GM11168 (cell line): ENCODE measurements around the gene ASB6.

Source experiments
- in situ Hi-C: fragments of 300-500 bp; cut with MboI; formaldehyde crosslinking; loops from one replicate; pipeline ENCODE4 v1.12.0; 2022; ENCODE audit warnings: low sequenced_read_pairs; ENCODE audit not compliant: unreplicated experiment

Gene ASB6

GRCh38 chr9:129594632-129595031 is 47.3 kb downstream of the ASB6 start:
- in situ Hi-C loops: loop anchor here (10.0 kb wide), 1 partner anchor 420 kb away; the partner anchor contains the start of gene IER5L

GRCh38 chr9:129592790-129593189 is 49.2 kb downstream of the ASB6 start:
- in situ Hi-C loops: loop anchor here (10.0 kb wide), 1 partner anchor 418 kb away; the partner anchor contains the start of gene IER5L

GRCh38 chr9:129591916-129592315 is 50.0 kb downstream of the ASB6 start:
- in situ Hi-C loops: loop anchor here (10.0 kb wide), 1 partner anchor 417 kb away; the partner anchor contains the start of gene IER5L

GRCh38 chr9:129590466-129590865 is 51.5 kb downstream of the ASB6 start:
- in situ Hi-C loops: loop anchor here (10.0 kb wide), 1 partner anchor 416 kb away; the partner anchor contains the start of gene IER5L

- in situ Hi-C loops: no loop called here
Measured at GRCh38 chr9:129587487-129588262, 54.3 kb downstream of the ASB6 start.

GRCh38 chr9:129586685-129587084 is 55.3 kb downstream of the ASB6 start:
- in situ Hi-C loops: no loop called here

- in situ Hi-C loops: no loop called here
Measured at GRCh38 chr9:129586245-129586644, 55.7 kb downstream of the ASB6 start.

- in situ Hi-C loops: no loop called here
Measured at GRCh38 chr9:129585352-129585751, 56.6 kb downstream of the ASB6 start.
